ENCODE results near the gene TAC4.

GRCh38 chr17:49886036-49886435, 38.2 kb upstream of the TAC4 start:
- TF ChIP-seq CTCF (conservative IDR thresholded peaks at IDR 0.05; ENCODE audit: low read depth in 2 of 2) = no peak
- no peak for TF ChIP-seq POLR2AphosphoS5 (IDR thresholded peaks at IDR 0.05; ENCODE audit: low read depth)
- no peak for TF ChIP-seq REST (IDR thresholded peaks at IDR 0.05; ENCODE audit: unreplicated experiment)
- no peak for TF ChIP-seq EZH2 (IDR thresholded peaks at IDR 0.05; ENCODE audit: low read depth, unreplicated experiment)
- TF ChIP-seq ETS1 (IDR thresholded peaks at IDR 0.05) = no peak
